GM20000 (cell line): ENCODE results near the gene FREM2.

Experiments used
- DNase-seq: peaks from one replicate; pipeline ENCODE4 v3.0.0; 2012; ENCODE audit warnings: low spot score
- TF ChIP-seq, protein P1 (sequence below): IDR thresholded peaks from 2 replicates; pipeline ENCODE4 v1.5.1; 2012; ENCODE audit warnings: mild to moderate bottlenecking, control low read depth; ENCODE audit errors: extremely low read depth, missing control alignments

The FREM2 gene

DNA sequence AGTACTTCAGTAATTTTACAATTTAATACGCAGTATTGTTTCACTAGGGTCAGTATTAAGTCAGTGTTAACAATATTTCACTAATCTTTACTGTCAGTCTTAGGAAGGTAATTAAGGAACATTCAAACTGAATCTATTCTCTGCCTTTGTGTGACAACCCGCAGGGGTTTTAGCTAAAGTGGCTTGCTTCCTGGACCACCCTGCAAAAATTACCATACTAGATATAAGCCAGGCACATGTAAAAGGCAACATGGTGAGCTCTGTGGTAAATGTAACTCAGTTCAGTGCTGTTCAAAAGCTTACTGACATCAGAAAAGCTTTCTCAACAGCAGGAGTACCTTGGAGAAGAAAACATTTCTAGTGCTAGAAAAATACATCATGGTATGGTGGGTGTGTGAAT is 116.7 kb downstream of the FREM2 start:
- no peak for DNase-seq
- TF ChIP-seq, protein P1, sequence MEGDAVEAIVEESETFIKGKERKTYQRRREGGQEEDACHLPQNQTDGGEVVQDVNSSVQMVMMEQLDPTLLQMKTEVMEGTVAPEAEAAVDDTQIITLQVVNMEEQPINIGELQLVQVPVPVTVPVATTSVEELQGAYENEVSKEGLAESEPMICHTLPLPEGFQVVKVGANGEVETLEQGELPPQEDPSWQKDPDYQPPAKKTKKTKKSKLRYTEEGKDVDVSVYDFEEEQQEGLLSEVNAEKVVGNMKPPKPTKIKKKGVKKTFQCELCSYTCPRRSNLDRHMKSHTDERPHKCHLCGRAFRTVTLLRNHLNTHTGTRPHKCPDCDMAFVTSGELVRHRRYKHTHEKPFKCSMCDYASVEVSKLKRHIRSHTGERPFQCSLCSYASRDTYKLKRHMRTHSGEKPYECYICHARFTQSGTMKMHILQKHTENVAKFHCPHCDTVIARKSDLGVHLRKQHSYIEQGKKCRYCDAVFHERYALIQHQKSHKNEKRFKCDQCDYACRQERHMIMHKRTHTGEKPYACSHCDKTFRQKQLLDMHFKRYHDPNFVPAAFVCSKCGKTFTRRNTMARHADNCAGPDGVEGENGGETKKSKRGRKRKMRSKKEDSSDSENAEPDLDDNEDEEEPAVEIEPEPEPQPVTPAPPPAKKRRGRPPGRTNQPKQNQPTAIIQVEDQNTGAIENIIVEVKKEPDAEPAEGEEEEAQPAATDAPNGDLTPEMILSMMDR, result no peak

DNA sequence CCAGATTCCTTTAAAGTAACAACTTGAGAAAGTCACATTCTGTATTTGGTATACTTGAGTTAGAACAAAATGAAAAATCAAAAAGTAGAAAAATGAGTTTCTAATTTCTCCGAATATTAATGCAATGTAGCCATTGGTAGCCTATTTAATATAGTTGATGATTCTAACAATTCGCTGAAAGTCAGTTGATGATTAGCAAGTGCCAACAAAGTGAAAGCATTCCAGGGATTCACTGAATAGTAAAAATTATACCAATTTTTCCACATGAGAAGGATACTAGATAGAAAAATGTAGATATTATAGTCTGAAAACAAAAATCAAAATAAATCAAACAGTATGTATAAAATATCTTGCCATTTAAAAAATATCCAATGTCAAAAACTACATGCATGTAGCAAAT is 117.2 kb downstream of the FREM2 start:
- no peak for DNase-seq

DNA sequence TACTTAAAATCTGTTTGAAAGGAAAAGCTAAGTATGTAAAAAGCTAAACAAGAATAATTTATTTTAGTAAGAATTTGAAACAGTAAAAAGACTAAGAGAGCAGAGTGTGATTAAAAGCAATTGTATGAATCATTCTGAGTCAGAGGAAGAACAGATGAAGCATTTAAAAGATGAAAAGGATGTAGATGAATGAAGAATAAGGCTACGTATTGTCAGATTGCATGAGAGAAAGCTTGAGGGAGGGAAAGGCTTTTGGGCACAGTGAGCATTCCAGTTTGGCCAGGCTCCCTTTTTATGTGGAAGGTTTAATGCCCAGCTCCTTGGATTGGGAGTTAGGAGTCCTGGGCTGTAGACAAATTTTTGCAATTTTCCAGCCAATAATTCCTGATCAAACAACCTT is 117.7 kb downstream of the FREM2 start:
- TF ChIP-seq, protein P1, result no peak
- no peak for DNase-seq

More for the DNA sequence above, 117.2 kb downstream of the FREM2 start:
- TF ChIP-seq, protein P1, result no peak

DNA sequence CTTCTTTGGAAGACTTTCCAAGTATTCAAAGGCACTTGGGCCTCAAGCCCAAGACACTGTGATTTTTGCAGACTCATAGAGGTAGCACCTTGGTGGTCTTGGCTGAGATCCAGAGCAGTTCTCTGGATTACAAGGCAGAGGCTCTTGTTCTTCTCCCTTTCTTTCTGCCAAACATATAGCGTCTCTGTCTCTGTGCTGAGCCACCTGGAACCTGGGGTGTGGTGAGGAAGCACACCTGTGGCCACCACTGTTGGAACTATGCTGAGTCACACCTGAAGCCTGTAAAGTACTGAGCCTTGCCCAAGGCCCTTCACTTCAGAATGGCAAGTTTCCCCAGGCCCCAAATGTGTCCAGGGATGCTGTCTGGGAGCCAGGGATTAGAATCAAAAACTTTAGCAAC is 127.5 kb downstream of the FREM2 start:
- DNase-seq, result no peak
- TF ChIP-seq, protein P1, result no peak

DNA sequence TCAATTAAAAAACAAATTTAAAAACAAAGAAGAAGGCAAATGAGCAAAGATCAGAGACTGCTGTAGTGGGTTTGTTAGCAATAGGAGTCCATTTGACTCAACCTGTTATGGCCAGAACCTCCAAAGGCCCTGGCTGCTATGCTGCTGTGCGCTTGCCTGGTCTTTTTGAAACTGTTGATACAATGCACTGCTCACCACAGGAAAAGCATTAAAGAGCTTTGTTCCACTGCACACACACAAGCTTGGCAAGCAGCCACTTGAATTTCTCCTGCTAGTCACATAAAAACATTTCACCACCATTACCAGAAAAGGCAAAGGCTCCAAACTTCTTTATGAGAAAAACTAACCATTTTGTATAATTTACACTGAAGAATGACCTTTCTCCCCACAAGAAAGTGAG is 132.2 kb downstream of the FREM2 start:
- TF ChIP-seq, protein P1, result no peak
- no peak for DNase-seq

DNA sequence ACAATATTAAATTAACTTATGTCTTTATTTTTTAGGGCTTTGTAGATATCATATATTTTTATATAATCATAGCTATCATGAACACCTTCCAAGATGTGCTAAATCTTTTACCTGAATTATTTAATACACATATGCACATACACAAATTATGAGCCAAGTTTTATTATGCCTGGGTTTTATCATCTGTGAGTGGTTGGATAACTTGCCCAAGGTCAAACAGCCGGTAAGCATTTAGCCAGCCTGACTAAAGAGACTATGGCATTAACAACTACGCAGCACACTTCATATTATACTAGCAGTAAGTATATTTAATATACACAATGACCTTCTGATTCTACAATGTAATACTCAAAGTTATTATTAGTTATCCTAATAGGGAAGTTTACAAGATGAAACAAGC is 132.7 kb downstream of the FREM2 start:
- TF ChIP-seq, protein P1, result no peak
- DNase-seq, result no peak

DNA sequence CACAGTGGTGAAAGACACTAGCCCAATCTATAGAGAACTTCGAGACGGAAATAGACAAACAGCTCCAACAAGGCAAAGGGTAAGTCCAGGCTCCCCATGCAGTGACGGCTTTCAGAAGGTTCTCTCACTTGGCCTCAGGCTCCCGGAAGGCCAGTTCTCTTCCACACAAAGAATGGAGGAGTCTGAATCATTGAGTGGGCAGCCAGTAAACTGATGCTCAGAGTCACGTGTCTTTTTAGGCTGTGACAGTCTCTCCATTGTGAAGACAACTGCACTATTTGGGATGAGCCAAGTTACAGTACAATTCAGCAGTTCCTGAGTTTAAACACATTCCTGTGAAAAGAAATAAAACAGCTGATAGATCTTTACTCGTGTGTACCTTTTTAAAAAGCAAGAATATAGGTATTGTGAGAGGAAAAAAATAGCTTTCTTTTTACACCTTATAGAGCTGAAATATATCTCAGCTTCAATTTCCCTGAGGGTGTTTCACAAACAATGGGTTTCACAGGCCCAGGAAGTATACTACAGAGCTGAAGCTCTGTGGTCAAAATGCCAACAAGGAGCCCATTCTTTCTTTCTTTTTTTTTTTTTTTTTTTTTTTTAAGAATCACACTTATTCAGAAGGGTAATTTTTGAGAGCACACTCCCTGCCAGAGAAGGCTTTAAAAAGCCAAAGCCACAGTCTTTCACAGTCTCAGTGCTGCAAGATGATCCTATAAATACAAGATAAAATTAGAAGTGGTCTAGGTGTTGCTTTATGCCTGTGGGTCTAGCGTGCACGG is 135.1 kb downstream of the FREM2 start:
- DNase-seq, result no peak
- TF ChIP-seq, protein P1, result no peak
